ENCODE data around the gene TMEM168.

- TF ChIP-seq POLR2A (IDR thresholded peaks at IDR 0.05) (no peak), CTCF (IDR thresholded peaks at IDR 0.05) (no peak), POLR2AphosphoS5 (IDR thresholded peaks at IDR 0.05; ENCODE audit: insufficient read depth in 1 of 2, low read depth in 1 of 2) (no peak)
Measured at GRCh38 chr7:112735261-112735660, 54.9 kb downstream of the TMEM168 start.

All from vagina (tissue), 2 donors.